Loucy (cell line): ENCODE data around the gene SMG6.

ENCODE experiments used
- EZH2phosphoT487 ChIP-seq: fragments of 200-600 bp; IDR thresholded peaks from 2 replicates; pipeline ENCODE4 v1.6.1; 2018; ENCODE audit warnings: antibody characterized with exemption, mild to moderate bottlenecking, moderate library complexity, borderline replicate concordance
- TF ChIP-seq, protein P1 (sequence below): fragments of 200-600 bp; sonication (generic); conservative IDR thresholded peaks from 2 replicates; pipeline ENCODE4 v1.5.1; 2014; ENCODE audit warnings: mild to moderate bottlenecking, antibody characterized with exemption, low read length

DNA sequence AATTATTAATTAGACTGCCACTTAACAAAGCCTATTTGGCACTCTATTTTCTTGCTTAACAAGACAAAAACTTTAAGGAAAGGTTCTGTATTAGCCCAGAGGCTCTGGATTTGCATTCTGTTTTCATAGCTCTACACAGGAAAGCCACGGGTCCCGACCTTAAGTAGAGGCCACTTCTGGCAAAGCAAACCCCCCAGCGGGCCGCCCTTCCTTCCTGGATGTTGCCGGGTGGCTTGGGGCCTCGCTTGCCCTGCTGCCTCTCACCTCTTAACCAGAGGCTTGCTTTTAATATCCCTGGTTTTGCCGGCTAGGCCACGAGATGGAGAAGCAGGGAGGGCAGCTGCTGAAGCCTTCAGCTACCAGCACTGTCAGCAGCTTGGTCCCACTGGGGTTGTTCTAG is 282.9 kb downstream of the SMG6 start:
- TF ChIP-seq, protein P1, sequence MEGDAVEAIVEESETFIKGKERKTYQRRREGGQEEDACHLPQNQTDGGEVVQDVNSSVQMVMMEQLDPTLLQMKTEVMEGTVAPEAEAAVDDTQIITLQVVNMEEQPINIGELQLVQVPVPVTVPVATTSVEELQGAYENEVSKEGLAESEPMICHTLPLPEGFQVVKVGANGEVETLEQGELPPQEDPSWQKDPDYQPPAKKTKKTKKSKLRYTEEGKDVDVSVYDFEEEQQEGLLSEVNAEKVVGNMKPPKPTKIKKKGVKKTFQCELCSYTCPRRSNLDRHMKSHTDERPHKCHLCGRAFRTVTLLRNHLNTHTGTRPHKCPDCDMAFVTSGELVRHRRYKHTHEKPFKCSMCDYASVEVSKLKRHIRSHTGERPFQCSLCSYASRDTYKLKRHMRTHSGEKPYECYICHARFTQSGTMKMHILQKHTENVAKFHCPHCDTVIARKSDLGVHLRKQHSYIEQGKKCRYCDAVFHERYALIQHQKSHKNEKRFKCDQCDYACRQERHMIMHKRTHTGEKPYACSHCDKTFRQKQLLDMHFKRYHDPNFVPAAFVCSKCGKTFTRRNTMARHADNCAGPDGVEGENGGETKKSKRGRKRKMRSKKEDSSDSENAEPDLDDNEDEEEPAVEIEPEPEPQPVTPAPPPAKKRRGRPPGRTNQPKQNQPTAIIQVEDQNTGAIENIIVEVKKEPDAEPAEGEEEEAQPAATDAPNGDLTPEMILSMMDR, result no peak
- no peak for TF ChIP-seq EZH2phosphoT487
